Measurements from ENCODE around the gene CNTN4. TPM values are rescaled to one million over a fixed set of nuclear protein-coding genes. Genes with fewer than 3 reads are reported as not detected.

Gene CNTN4
- total RNA-seq, 1 experiment from 2014 or later: 1.6 TPM

DNA sequence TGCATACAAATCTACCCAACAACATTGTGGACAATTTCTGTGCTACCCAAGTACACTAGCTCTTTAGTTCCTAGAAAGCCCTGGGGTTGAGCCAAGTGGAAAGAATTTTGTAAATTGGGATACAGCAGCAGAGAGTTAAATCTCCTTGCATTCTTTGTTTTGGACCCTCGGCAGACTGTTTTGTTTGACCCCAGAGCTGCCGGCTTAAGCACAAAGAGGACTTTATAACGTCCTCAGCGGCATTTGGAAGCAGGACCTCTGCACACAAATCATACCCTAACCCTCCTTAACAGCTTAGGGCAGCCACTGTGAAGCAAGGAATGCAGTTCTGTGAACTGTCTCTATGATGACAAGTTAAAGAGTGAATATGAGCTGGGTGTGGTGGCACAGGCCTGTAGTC, 415.3 kb downstream of the CNTN4 start:
- Mint-ChIP-seq H3K9me3 (no peaks in the 10 kb centered on the region), H3K27ac (no peak overlapping the region), H3K4me3 (no peak overlapping the region), H3K4me1 (peaks cover 17 to 21% of the 10 kb centered on the region in 2 experiments), H3K27me3 (ENCODE audit: low read depth) (peaks cover 35% of the 10 kb centered on the region), H3K36me3 (ENCODE audit: insufficient read depth in 1 of 3, low read depth in 3 of 3) (no peaks in the 10 kb centered on the region)
- DNase-seq: no peak
- H2BK120ac ChIP-seq (ENCODE audit: low read depth, low read length, poor library complexity, severe bottlenecking): no peak overlapping the region
- H3K27me3 ChIP-seq (ENCODE audit: insufficient read depth, low read length): no peaks in the 10 kb centered on the region; the same call in 1 of the 2 replicates
- no peak overlapping the region for H3K4ac ChIP-seq (ENCODE audit: low read depth, low read length)
- no peak overlapping the region for H3K27ac ChIP-seq (ENCODE audit: insufficient read length, low read depth, low read length)
- H2BK5ac ChIP-seq (ENCODE audit: insufficient read length, low read length): no peak overlapping the region
- H2BK15ac ChIP-seq (ENCODE audit: low read depth, low read length): no peak overlapping the region
- H3K9me3 ChIP-seq (ENCODE audit: control insufficient read depth, low read depth, low read length): no peaks in the 10 kb centered on the region
- TF ChIP-seq, protein P1, sequence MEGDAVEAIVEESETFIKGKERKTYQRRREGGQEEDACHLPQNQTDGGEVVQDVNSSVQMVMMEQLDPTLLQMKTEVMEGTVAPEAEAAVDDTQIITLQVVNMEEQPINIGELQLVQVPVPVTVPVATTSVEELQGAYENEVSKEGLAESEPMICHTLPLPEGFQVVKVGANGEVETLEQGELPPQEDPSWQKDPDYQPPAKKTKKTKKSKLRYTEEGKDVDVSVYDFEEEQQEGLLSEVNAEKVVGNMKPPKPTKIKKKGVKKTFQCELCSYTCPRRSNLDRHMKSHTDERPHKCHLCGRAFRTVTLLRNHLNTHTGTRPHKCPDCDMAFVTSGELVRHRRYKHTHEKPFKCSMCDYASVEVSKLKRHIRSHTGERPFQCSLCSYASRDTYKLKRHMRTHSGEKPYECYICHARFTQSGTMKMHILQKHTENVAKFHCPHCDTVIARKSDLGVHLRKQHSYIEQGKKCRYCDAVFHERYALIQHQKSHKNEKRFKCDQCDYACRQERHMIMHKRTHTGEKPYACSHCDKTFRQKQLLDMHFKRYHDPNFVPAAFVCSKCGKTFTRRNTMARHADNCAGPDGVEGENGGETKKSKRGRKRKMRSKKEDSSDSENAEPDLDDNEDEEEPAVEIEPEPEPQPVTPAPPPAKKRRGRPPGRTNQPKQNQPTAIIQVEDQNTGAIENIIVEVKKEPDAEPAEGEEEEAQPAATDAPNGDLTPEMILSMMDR (conservative IDR thresholded peaks at IDR 0.05): no peak
- no peak overlapping the region for H2AK5ac ChIP-seq (ENCODE audit: insufficient read length, low read length)
- no CpG with 5 or more reads among the region's 4 CpGs for WGBS (ENCODE audit: extremely low coverage, insufficient read length, low lambda C conversion rate)
- no peak overlapping the region for H3K14ac ChIP-seq (ENCODE audit: insufficient read depth, low read length)
- H4K8ac ChIP-seq (replicated peaks; ENCODE audit: insufficient read length, low read depth, low read length): no peak overlapping the region
- H2BK12ac ChIP-seq (ENCODE audit: insufficient read length, low read depth, low read length): no peak overlapping the region
- no peak overlapping the region for H2BK20ac ChIP-seq (ENCODE audit: low read depth, low read length, poor library complexity, severe bottlenecking)
- H4K91ac ChIP-seq (ENCODE audit: insufficient read length, low read depth, low read length): no peak overlapping the region
- no peak overlapping the region for H4K5ac ChIP-seq (ENCODE audit: insufficient read length, low read depth, low read length)
- no peaks in the 10 kb centered on the region for H3K79me2 ChIP-seq (ENCODE audit: insufficient read depth, low read length)
- H3K79me1 ChIP-seq (ENCODE audit: insufficient read depth, low read depth, low read length, poor library complexity, severe bottlenecking): no peaks in the 10 kb centered on the region
- H3T11ph ChIP-seq (ENCODE audit: low read length): no peak overlapping the region
- no peak overlapping the region for H3K18ac ChIP-seq (ENCODE audit: insufficient read length, low read depth, low read length)
- no peak overlapping the region for H3K56ac ChIP-seq (ENCODE audit: insufficient read length, low read depth, low read length)
- no peak overlapping the region for H3K9ac ChIP-seq (ENCODE audit: extremely low read depth, insufficient read length, low read length)
- H4K20me1 ChIP-seq (ENCODE audit: control insufficient read depth, insufficient read depth, insufficient read length): no peaks in the 10 kb centered on the region
- H3K23me2 ChIP-seq (ENCODE audit: insufficient read length, low read depth, low read length, poor library complexity, severe bottlenecking): no peaks in the 10 kb centered on the region
- no peak overlapping the region for H3K23ac ChIP-seq (ENCODE audit: insufficient read length, low read depth, low read length)
- no peak overlapping the region for H3K4me2 ChIP-seq (ENCODE audit: insufficient read depth, insufficient read length, low read length)
- H2AFZ ChIP-seq (ENCODE audit: low read length): no peak overlapping the region
- no peaks in the 10 kb centered on the region; the same call in 1 of the 2 replicates for H3K4me1 ChIP-seq (ENCODE audit: insufficient read depth, low read length)

Measured in H9 (cell line).